H1 (cell line): Measurements from ENCODE around the gene CBARP. TPM values are rescaled to one million over a fixed set of nuclear protein-coding genes. Genes with fewer than 3 reads are reported as not detected.
A peak's percentile ranks its signal among the peaks of the same experiment; 100 is the strongest.

Experiments used
- BACH1 ChIP-seq: IDR thresholded peaks from 2 replicates; pipeline ENCODE4 v1.6.1; 2012; ENCODE audit warnings: low read length, improper control_type of control experiment
- BCL11A ChIP-seq, 2 experiments: IDR thresholded peaks; one replicate each; pipeline ENCODE4 v1.6.1; 2011; ENCODE audit warnings: low read depth in 2 of 2, low read length in 2 of 2, mild to moderate bottlenecking in 2 of 2
- CHD2 ChIP-seq: IDR thresholded peaks from 2 replicates; pipeline ENCODE4 v1.6.1; 2012; ENCODE audit warnings: low read length, improper control_type of control experiment
- CTCF ChIP-seq, 3 experiments: IDR thresholded peaks; 1 replicate in 2 of 3; 2 replicates in 1 of 3; pipeline versions ENCODE4 v1.5.1 to v1.6.1; 2011; ENCODE audit warnings: low read length in 3 of 3, mild to moderate bottlenecking in 3 of 3, inconsistent platforms in 2 of 3, low read depth in 1 of 3, moderate library complexity in 1 of 3; ENCODE audit not compliant: insufficient read depth in 1 of 3; ENCODE audit errors: control extremely low read depth in 1 of 3
- E2F6 ChIP-seq: IDR thresholded peaks from 2 replicates; pipeline ENCODE4 v1.6.1; 2012; ENCODE audit warnings: inconsistent platforms
- EGR1 ChIP-seq: IDR thresholded peaks from 2 replicates; pipeline ENCODE4 v1.6.1; 2011; ENCODE audit warnings: low read depth, low read length, borderline replicate concordance
- FOSL1 ChIP-seq: IDR thresholded peaks from 2 replicates; pipeline ENCODE4 v1.6.1; 2011; ENCODE audit warnings: mild to moderate bottlenecking, low read depth, low read length, moderate library complexity; ENCODE audit not compliant: insufficient read depth
- JUN ChIP-seq: IDR thresholded peaks from 2 replicates; pipeline ENCODE4 v1.6.1; 2011; ENCODE audit warnings: low read depth, mild to moderate bottlenecking, improper control_type of control experiment, low read length
- KDM4A ChIP-seq: IDR thresholded peaks from one replicate; pipeline ENCODE4 v1.7.1; 2012; ENCODE audit warnings: low read depth, mild to moderate bottlenecking, moderate library complexity, low read length, inconsistent platforms; ENCODE audit not compliant: severe bottlenecking
- NANOG ChIP-seq: IDR thresholded peaks from 2 replicates; pipeline ENCODE4 v1.6.1; 2011; ENCODE audit warnings: low read length, low read depth, mild to moderate bottlenecking, inconsistent platforms; ENCODE audit not compliant: insufficient read depth, poor library complexity, severe bottlenecking
- NRF1 ChIP-seq: IDR thresholded peaks from 2 replicates; pipeline ENCODE4 v1.6.1; 2011; ENCODE audit warnings: mild to moderate bottlenecking, low read depth, low read length, improper control_type of control experiment
- RAD21 ChIP-seq, 2 experiments: IDR thresholded peaks in 1 of 2; conservative IDR thresholded peaks in 1 of 2; 2 replicates each; pipeline ENCODE4 v1.6.1; 2011; ENCODE audit warnings: low read depth in 2 of 2, low read length in 2 of 2, improper control_type of control experiment in 1 of 2, inconsistent platforms in 1 of 2, mild to moderate bottlenecking in 1 of 2, moderate library complexity in 1 of 2
- SAP30 ChIP-seq: fragments of 300-600 bp; sonication (generic); IDR thresholded peaks from 2 replicates; pipeline ENCODE4 v1.7.1; 2012; ENCODE audit warnings: low read length, moderate library complexity, mild to moderate bottlenecking, inconsistent platforms; ENCODE audit not compliant: insufficient read depth, insufficient replicate concordance
- SIX5 ChIP-seq: IDR thresholded peaks from 2 replicates; pipeline ENCODE4 v1.6.1; 2011; ENCODE audit warnings: mild to moderate bottlenecking, low read depth, low read length
- SP1 ChIP-seq: IDR thresholded peaks from 2 replicates; pipeline ENCODE4 v1.6.1; 2011; ENCODE audit warnings: low read depth, low read length
- SRF ChIP-seq: IDR thresholded peaks from 2 replicates; pipeline ENCODE4 v1.6.1; 2011; ENCODE audit warnings: mild to moderate bottlenecking, low read depth, low read length, moderate library complexity
- TEAD4 ChIP-seq: IDR thresholded peaks from 2 replicates; pipeline ENCODE4 v1.6.1; 2012; ENCODE audit warnings: low read depth, low read length, inconsistent platforms, mixed read lengths
- USF2 ChIP-seq: IDR thresholded peaks from 2 replicates; pipeline ENCODE4 v1.6.1; 2011; ENCODE audit warnings: low read length, improper control_type of control experiment
- YY1 ChIP-seq: IDR thresholded peaks from 2 replicates; pipeline ENCODE4 v1.6.1; 2011; ENCODE audit warnings: low read depth, mild to moderate bottlenecking, low read length
- ZNF274 ChIP-seq: IDR thresholded peaks from 2 replicates; pipeline ENCODE4 v1.7.0; 2012; ENCODE audit warnings: low read length, borderline replicate concordance; ENCODE audit errors: extremely low read depth
- polyA plus RNA-seq, 7 experiments: library from polyadenylated mRNA; depleted of rRNA in 3 of 7; stranded (reverse) in 5 of 7; unstranded in 2 of 7; fragments of >200 nt in 5 of 7; fragments of 200-250 nt in 2 of 7; gene quantifications; 1 replicate in 5 of 7; 2 replicates in 1 of 7; 4 replicates in 1 of 7; pipeline versions ENCODE4 v1.2.1 to v1.2.3, GENCODE V29; 2011 to 2013; ENCODE audit warnings: missing spikeins in 2 of 7, mixed read lengths in 2 of 7
- total RNA-seq: library from RNA; stranded (reverse); fragmentation: NEBNext Ultra II Directional; extraction: Animal tissue kit (Norgen Biotek cat#: 25700); gene quantifications from 2 replicates; pipeline ENCODE4 v1.2.1, GENCODE V29; 2021

The CBARP gene
- total and polyA plus RNA-seq, 2 of the 8 experiments (the other 6 are each of a cell fraction or from before 2014, with no cell fraction given): 4.9 to 14.7 TPM

GRCh38 chr19:1241417-1242095 lies 3.8 kb upstream of the CBARP start, which contains the start of gene ATP5F1D (continued):
- TF ChIP-seq SAP30: no peak
- TF ChIP-seq E2F6: no peak
- TF ChIP-seq JUN: no peak
- peak; percentile 52 for TF ChIP-seq KDM4A
- no peak for TF ChIP-seq NANOG
- TF ChIP-seq YY1: no peak
- TF ChIP-seq USF2: no peak
- 0 out of 2 replicates have a peak, but pooled peaks have one; percentile 10 for TF ChIP-seq NRF1
- no peak for TF ChIP-seq FOSL1
- 0 out of 2 replicates have a peak, but pooled peaks have one; percentile 23 for TF ChIP-seq CHD2
- TF ChIP-seq EGR1: no peak
- TF ChIP-seq SRF: peak; percentile 49; the same call in 1 of the 2 replicates
- no peak for TF ChIP-seq BACH1
- no peak for TF ChIP-seq ZNF274
- no peak for TF ChIP-seq RAD21 (IDR thresholded peaks at IDR 0.05 in 1 of 2, conservative IDR thresholded peaks at IDR 0.05 in 1 of 2; ENCODE audit: low read depth in 2 of 2, low read length in 2 of 2)
- no peak for TF ChIP-seq CTCF (IDR thresholded peaks at IDR 0.05; ENCODE audit: control extremely low read depth in 1 of 3, insufficient read depth in 1 of 3, low read depth in 1 of 3, low read length in 3 of 3)
- no peak for TF ChIP-seq SP1
- TF ChIP-seq TEAD4: 0 out of 2 replicates have a peak, but pooled peaks have one; percentile 10
- TF ChIP-seq SIX5: peak; percentile 93
- no peak for TF ChIP-seq BCL11A (IDR thresholded peaks at IDR 0.05; ENCODE audit: low read depth in 2 of 2, low read length in 2 of 2)
